CD4-positive, alpha-beta memory T cell (primary cell): ENCODE data around the gene CFAP410. TPM values are rescaled to one million over a fixed set of nuclear protein-coding genes. Genes with fewer than 3 reads are reported as not detected.

ENCODE experiments used
- CTCF ChIA-PET: fragments of 350-600 bp; sonication (Branson Sonifier 250); formaldehyde crosslinking; loops from one replicate; lab custom pipeline; 2021; ENCODE audit warnings: inconsistent platforms; ENCODE audit not compliant: partially characterized antibody; lab: Charles Lee
- POLR2A ChIA-PET: fragments of 350-600 bp; sonication (Branson Sonifier 250); formaldehyde crosslinking; loops from one replicate; lab custom pipeline; 2021; ENCODE audit not compliant: partially characterized antibody; lab: Charles Lee
- DNase-seq, 5 donors: peaks; one replicate each; pipeline versions ENCODE4 v3.0.0 to v3.0.0-alpha.2; 2020 to 2022; ENCODE audit warnings: mixed read lengths in 1 of 5
- H3K27ac ChIP-seq: one replicate; pipeline ENCODE4 v1.7.0; 2013; ENCODE audit warnings: low read depth, low read length
- H3K27me3 ChIP-seq: 2 replicates; pipeline ENCODE4 v1.7.0; 2013; ENCODE audit warnings: mild to moderate bottlenecking, low read length, moderate library complexity; ENCODE audit not compliant: insufficient read depth
- H3K36me3 ChIP-seq: 2 replicates; pipeline ENCODE4 v1.7.0; 2013; ENCODE audit warnings: mild to moderate bottlenecking, low read length, moderate library complexity; ENCODE audit not compliant: insufficient read depth
- H3K4me1 ChIP-seq: 2 replicates; pipeline ENCODE4 v1.7.0; 2013; ENCODE audit warnings: mild to moderate bottlenecking, low read length, moderate library complexity; ENCODE audit not compliant: insufficient read depth
- H3K4me3 ChIP-seq, 2 donors: one replicate each; pipeline ENCODE4 v1.7.0; 2013; ENCODE audit warnings: low read length in 2 of 2, mild to moderate bottlenecking in 1 of 2
- H3K9me3 ChIP-seq, 2 donors: one replicate each; pipeline ENCODE4 v1.7.0; 2013; ENCODE audit warnings: low read length in 2 of 2, control low read depth in 1 of 2; ENCODE audit not compliant: control insufficient read depth in 1 of 2
- H3K27ac Mint-ChIP-seq, 7 donors: one replicate each; pipeline ENCODE4 v1.8.0; 2020 to 2021; ENCODE audit warnings: mixed read lengths in 7 of 7, mild to moderate bottlenecking in 6 of 7, inconsistent platforms in 3 of 7, moderate library complexity in 3 of 7
- H3K27me3 Mint-ChIP-seq, 2 donors: one replicate each; pipeline ENCODE4 v1.8.0; 2020 to 2021; ENCODE audit warnings: mixed read lengths in 2 of 2
- H3K36me3 Mint-ChIP-seq, 2 donors: one replicate each; pipeline ENCODE4 v1.8.0; 2020 to 2021; ENCODE audit warnings: mixed read lengths in 2 of 2, inconsistent platforms in 1 of 2, mild to moderate bottlenecking in 1 of 2
- H3K4me1 Mint-ChIP-seq, 4 donors: one replicate each; pipeline ENCODE4 v1.8.0; 2020 to 2021; ENCODE audit warnings: mixed read lengths in 4 of 4, mild to moderate bottlenecking in 1 of 4
- H3K4me3 Mint-ChIP-seq, 8 donors: one replicate each; pipeline ENCODE4 v1.8.0; 2020 to 2021; ENCODE audit warnings: mixed read lengths in 8 of 8, mild to moderate bottlenecking in 7 of 8, moderate library complexity in 6 of 8, inconsistent platforms in 3 of 8
- H3K9me3 Mint-ChIP-seq, 8 donors: one replicate each; pipeline ENCODE4 v1.8.0; 2020 to 2021; ENCODE audit warnings: mixed read lengths in 8 of 8, mild to moderate bottlenecking in 5 of 8, inconsistent platforms in 3 of 8, moderate library complexity in 1 of 8
- intact Hi-C: fragments of 100-400 bp; cut with micrococcal nuclease; formaldehyde crosslinking; loops from one replicate; pipeline ENCODE4 v1.15.1; 2023
- polyA plus RNA-seq, 2 donors: library from polyadenylated mRNA; unstranded; fragments of 300-500 nt; fragmentation: Illumina TruSeq; gene quantifications; one replicate each; pipeline ENCODE4 v1.2.3, GENCODE V29; 2021
- total RNA-seq, 2 experiments: library from RNA; stranded (reverse); gene quantifications; one replicate each; pipeline ENCODE4 v1.2.3, GENCODE V29; 2021

The CFAP410 gene
- 10 to 100 TPM; 51.7 to 55.2 TPM for total RNA-seq
- 10 to 100 TPM; 20.1 to 32.4 TPM for polyA plus RNA-seq

DNA sequence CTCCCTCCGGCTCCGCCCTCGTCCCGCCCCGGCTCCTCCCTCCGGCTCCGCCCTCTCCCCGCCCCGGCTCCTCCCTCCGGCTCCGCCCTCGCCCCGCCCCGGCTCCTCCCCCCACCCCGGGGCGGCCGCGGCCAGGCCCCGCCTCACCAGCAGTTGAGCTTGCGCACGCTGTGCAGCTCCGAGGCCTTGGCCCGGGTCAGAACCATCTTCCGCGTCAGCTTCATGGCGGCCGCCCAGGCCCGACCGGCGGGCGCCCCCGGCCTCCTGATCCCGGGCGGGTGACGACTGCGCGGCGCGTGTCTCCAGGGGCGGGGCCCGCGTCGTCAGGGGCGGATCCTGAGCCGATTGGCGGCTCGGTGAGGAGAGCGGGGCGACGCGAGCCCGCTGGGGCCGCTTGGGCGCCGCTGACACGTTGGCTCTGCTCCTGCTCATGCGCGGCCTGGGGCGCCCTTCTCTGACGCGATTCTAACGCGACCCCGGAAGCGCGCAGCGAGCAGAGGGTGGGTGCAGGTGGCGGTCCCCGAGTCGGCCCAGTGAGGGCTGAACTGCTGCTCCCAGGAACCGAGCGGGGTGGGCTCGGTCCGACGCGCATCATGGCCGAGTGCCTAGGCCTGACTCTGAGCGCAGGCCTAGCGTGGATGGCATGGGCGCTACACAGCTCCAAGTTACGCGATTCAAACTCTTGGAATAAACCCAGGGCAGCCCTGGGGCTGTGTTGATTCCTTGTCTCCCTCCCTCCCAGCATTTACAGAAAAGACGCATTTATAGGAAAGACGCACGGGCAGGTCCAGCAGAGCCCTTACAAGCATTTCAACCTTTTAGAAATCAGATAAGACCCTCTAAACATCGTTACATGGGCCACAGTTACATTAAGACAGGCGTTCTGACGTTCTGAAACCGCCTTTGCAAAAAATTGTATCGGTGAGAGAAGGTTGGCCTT, at the start of gene CFAP410:
TSS of gene CFAP410 (minus strand) at position 420 of the 940 bp plus-strand sequence. CDS start at position 224, 196 bp downstream.
- H3K27ac ChIP-seq: peak within 1 kb of the TSS; percentile 86
- H3K4me1 ChIP-seq: peaks cover 15% of the 10 kb centered on the region
- intact Hi-C loops: loop anchor here (1.0 to 10.0 kb wide), 3 partner anchors 116 to 1367 kb away; partner anchors contain the start of genes LRRC3, PKNOX1 and SUMO3
- peaks cover 12 to 37% (median 18%) of the 10 kb centered on the region in 4 donors for H3K4me1 Mint-ChIP-seq
- peak; percentile 94 to 97 (median 96) for DNase-seq
- H3K9me3 Mint-ChIP-seq: peaks cover 0 to 11% (median 0%) of the 10 kb centered on the region in 8 donors
- H3K27me3 ChIP-seq: no peaks in the 10 kb centered on the region
- H3K9me3 ChIP-seq: no peaks in the 10 kb centered on the region
- H3K27me3 Mint-ChIP-seq: peaks cover 0 to 1% of the 10 kb centered on the region in 2 donors
- ChIA-PET POLR2A (interaction anchor here (0.6 to 2.5 kb wide), 24 partner anchors 9 to 1446 kb away, joined by 3 to 10 read pairs (median 4); partner anchors contain the start of genes ADARB1, NDUFV3, PKNOX1 and PTTG1IP), CTCF (no interaction called here)
- H3K27ac Mint-ChIP-seq: peak within 1 kb of the TSS; percentile 89 to 99 (median 98)
- peaks cover 0 to 23% of the 10 kb centered on the region in 2 donors for H3K36me3 Mint-ChIP-seq
- peaks cover 5% of the 10 kb centered on the region for H3K36me3 ChIP-seq
- H3K4me3 Mint-ChIP-seq: peak within 1 kb of the TSS; percentile 84 to 98 (median 92)
- H3K4me3 ChIP-seq: peak within 1 kb of the TSS; percentile 87 to 91

DNA sequence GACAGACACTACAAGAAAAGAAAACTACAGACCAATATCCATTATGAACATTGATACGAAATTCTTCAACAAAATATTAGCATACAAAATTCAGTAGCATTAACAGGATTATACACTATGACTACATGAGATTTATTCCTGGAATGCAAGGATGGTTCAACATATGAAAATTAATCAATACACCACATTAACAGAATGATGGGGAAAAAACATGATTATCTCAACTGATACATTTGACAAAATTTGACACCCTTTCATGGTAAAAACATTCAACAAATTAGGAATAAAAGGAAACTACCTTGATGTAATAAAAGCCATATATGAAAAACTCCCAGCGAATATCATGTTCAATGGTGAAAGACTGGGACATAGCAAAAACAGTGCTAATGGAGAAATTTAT, 45.8 kb upstream of the CFAP410 start:
- Mint-ChIP-seq H3K4me1 (no peaks in the 10 kb centered on the region), H3K27ac (no peak overlapping the region), H3K9me3 (peaks cover 0 to 49% (median 34%) of the 10 kb centered on the region in 8 donors), H3K36me3 (peaks cover 13 to 17% of the 10 kb centered on the region in 2 donors), H3K27me3 (no peaks in the 10 kb centered on the region), H3K4me3 (no peak overlapping the region)
- no peaks in the 10 kb centered on the region for H3K36me3 ChIP-seq
- no peaks in the 10 kb centered on the region for H3K4me1 ChIP-seq
- intact Hi-C loops: no loop called here
- no peak overlapping the region for H3K27ac ChIP-seq
- POLR2A ChIA-PET: no interaction called here
- no peaks in the 10 kb centered on the region for H3K27me3 ChIP-seq
- no peak for DNase-seq
- H3K4me3 ChIP-seq: no peak overlapping the region
- H3K9me3 ChIP-seq: peaks cover 0 to 9% of the 10 kb centered on the region in 2 donors
- CTCF ChIA-PET: no interaction called here

DNA sequence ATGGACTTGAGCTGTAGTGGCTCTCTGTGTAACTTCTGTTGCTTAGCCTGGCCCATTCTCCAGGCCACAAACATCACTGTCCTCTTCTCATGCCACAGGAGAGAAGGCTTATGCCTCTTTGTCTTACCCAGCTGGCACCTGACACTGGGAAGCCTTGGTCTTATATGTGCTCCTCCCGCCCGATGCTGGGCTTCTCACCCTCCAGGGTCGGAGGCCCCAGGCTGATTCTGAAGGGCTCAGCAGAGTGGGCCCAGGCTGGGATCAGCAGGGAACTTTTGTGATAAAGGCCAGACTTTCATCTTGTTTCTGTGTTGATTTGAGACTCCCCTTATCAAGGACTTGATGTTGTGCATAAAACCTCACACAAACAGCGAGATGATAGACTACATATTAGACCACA, 44.0 kb upstream of the CFAP410 start:
- Mint-ChIP-seq H3K4me1 (no peaks in the 10 kb centered on the region), H3K36me3 (peaks cover 13 to 17% of the 10 kb centered on the region in 2 donors), H3K4me3 (no peak overlapping the region), H3K9me3 (peaks cover 0 to 46% (median 34%) of the 10 kb centered on the region in 8 donors), H3K27me3 (no peaks in the 10 kb centered on the region), H3K27ac (no peak overlapping the region)
- Histone ChIP-seq H3K27ac (no peak overlapping the region), H3K36me3 (no peaks in the 10 kb centered on the region), H3K4me1 (no peaks in the 10 kb centered on the region), H3K27me3 (no peaks in the 10 kb centered on the region), H3K9me3 (peaks cover 0 to 9% of the 10 kb centered on the region in 2 donors), H3K4me3 (no peak overlapping the region)
- intact Hi-C loops: no loop called here
- POLR2A ChIA-PET: no interaction called here
- DNase-seq: no peak
- CTCF ChIA-PET: interaction anchor here (1.0 kb wide), 1 partner anchor 10 kb away, joined by 3 read pairs; no protein-coding TSS in a partner anchor

DNA sequence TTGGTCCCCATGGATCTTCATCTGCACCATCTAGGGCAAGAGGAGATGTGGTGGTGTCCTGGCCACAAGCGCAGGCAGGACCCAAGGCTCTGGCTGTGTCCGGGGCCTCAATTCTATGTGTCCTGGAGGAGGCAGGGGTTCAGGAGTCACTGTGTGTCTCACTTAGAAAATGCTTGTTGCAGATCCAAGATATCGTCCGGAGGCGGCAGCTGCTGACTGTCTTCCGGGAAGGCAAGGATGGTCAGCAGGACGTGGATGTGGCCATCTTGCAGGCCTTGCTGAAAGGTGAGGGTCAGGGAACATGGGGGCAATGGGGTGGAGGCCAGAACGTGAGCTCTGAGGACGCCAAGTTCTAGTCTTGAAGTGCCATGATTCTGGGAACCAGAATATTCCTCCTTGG, 43.3 kb upstream of the CFAP410 start:
- Mint-ChIP-seq H3K36me3 (peaks cover 13 to 17% of the 10 kb centered on the region in 2 donors), H3K4me3 (no peak overlapping the region), H3K27ac (no peak overlapping the region), H3K4me1 (no peaks in the 10 kb centered on the region), H3K9me3 (peaks cover 0 to 46% (median 34%) of the 10 kb centered on the region in 8 donors), H3K27me3 (no peaks in the 10 kb centered on the region)
- POLR2A ChIA-PET: no interaction called here
- Histone ChIP-seq H3K36me3 (no peaks in the 10 kb centered on the region), H3K27ac (no peak overlapping the region), H3K9me3 (peaks cover 0 to 9% of the 10 kb centered on the region in 2 donors), H3K4me3 (no peak overlapping the region), H3K27me3 (no peaks in the 10 kb centered on the region), H3K4me1 (no peaks in the 10 kb centered on the region)
- intact Hi-C loops: no loop called here
- CTCF ChIA-PET: interaction anchor here (1.0 kb wide), 1 partner anchor 11 kb away, joined by 3 read pairs; no protein-coding TSS in a partner anchor
- no peak for DNase-seq

DNA sequence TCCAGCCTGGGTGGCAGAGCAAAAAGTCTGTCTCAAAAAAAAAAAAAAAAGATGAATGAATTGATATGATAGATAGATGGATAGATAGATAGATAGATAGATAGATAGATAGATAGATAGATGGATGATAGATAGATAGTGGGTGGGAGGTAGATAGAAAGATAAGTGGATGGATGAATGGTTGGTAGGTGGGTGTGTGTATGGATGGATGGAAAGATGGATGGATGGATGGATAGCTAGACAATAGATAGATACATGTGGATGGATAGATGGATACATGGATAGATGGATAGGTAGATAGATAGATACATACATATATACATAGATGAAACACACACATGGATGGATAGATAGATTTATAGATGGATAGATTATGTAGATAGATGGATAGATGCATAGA, 42.7 kb upstream of the CFAP410 start:
- Mint-ChIP-seq H3K4me1 (peaks cover 0 to under 1% (median 0%) of the 10 kb centered on the region in 4 donors), H3K27ac (no peak overlapping the region), H3K27me3 (no peaks in the 10 kb centered on the region), H3K36me3 (peaks cover 13 to 17% of the 10 kb centered on the region in 2 donors), H3K9me3 (peaks cover 0 to 46% (median 34%) of the 10 kb centered on the region in 8 donors), H3K4me3 (no peak overlapping the region)
- Histone ChIP-seq H3K36me3 (no peaks in the 10 kb centered on the region), H3K27ac (no peak overlapping the region), H3K27me3 (no peaks in the 10 kb centered on the region), H3K9me3 (peaks cover 0 to 9% of the 10 kb centered on the region in 2 donors), H3K4me1 (no peaks in the 10 kb centered on the region), H3K4me3 (no peak overlapping the region)
- no peak for DNase-seq
- intact Hi-C loops: no loop called here
- ChIA-PET CTCF (no interaction called here), POLR2A (no interaction called here)

DNA sequence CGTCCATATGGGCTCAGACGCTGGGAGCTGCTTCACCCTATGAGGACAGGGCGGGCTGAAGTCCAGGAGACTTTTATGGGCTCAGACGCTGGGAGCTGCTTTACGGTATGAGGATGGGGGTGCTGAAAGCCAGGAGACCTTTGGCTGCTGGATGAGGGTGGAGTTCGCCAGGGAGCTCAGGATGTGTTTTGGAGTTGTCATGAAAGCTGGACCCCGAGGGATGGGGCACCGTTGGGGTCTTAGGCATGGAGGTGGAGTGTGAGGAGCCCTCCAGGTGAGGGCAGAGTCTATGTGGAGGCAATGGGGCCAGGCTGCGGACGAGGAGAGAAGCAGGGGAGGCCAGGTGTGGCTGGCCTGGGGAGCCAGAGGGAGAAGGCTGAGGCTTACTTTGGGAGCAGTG, 41.7 kb upstream of the CFAP410 start:
- no peaks in the 10 kb centered on the region for H3K36me3 ChIP-seq
- H3K4me1 ChIP-seq: peaks cover 2% of the 10 kb centered on the region
- no peaks in the 10 kb centered on the region for H3K27me3 Mint-ChIP-seq
- intact Hi-C loops: no loop called here
- H3K9me3 ChIP-seq: peaks cover 0 to 9% of the 10 kb centered on the region in 2 donors
- H3K4me3 ChIP-seq: no peak overlapping the region
- H3K4me1 Mint-ChIP-seq: peaks cover 2 to 8% (median 5%) of the 10 kb centered on the region in 4 donors
- H3K4me3 Mint-ChIP-seq: no peak overlapping the region
- no peak overlapping the region for H3K27ac ChIP-seq
- H3K9me3 Mint-ChIP-seq: peaks cover 0 to 36% (median 29%) of the 10 kb centered on the region in 8 donors
- peaks cover 12 to 17% of the 10 kb centered on the region in 2 donors for H3K36me3 Mint-ChIP-seq
- no peak for DNase-seq
- H3K27me3 ChIP-seq: no peaks in the 10 kb centered on the region
- ChIA-PET POLR2A (no interaction called here), CTCF (no interaction called here)
- H3K27ac Mint-ChIP-seq: no peak overlapping the region
